H9 (cell line): Measurements from ENCODE around the gene ANKS1B. TPM values are rescaled to one million over a fixed set of nuclear protein-coding genes. Genes with fewer than 3 reads are reported as not detected.

ENCODE experiments used
- DNase-seq: peaks from one replicate; pipeline ENCODE4 v3.0.0-alpha.2; 2017
- H2AFZ ChIP-seq: one replicate; pipeline ENCODE4 v1.6.1; 2013; ENCODE audit warnings: mild to moderate bottlenecking, low read length, control low read depth, moderate library complexity
- H2AK5ac ChIP-seq: 2 replicates; pipeline ENCODE4 v1.6.1; 2013; ENCODE audit warnings: low read length, control low read depth, mixed read lengths; ENCODE audit not compliant: insufficient read length
- H2BK120ac ChIP-seq: one replicate; pipeline ENCODE4 v1.6.1; 2013; ENCODE audit warnings: low read depth, mild to moderate bottlenecking, low read length, control low read depth, inconsistent platforms; ENCODE audit not compliant: poor library complexity, severe bottlenecking
- H2BK12ac ChIP-seq: 2 replicates; pipeline ENCODE4 v1.6.1; 2013; ENCODE audit warnings: low read length, control low read depth, mixed read lengths, low read depth; ENCODE audit not compliant: insufficient read length
- H2BK15ac ChIP-seq: 2 replicates; pipeline ENCODE4 v1.6.1; 2013; ENCODE audit warnings: low read depth, low read length, control low read depth
- H2BK20ac ChIP-seq: one replicate; pipeline ENCODE4 v1.6.1; 2013; ENCODE audit warnings: low read depth, mild to moderate bottlenecking, low read length, control low read depth, inconsistent platforms; ENCODE audit not compliant: poor library complexity, severe bottlenecking
- H2BK5ac ChIP-seq: 2 replicates; pipeline ENCODE4 v1.6.1; 2013; ENCODE audit warnings: low read length, control low read depth, mixed read lengths; ENCODE audit not compliant: insufficient read length
- H3K14ac ChIP-seq: 2 replicates; pipeline ENCODE4 v1.6.1; 2013; ENCODE audit warnings: low read length, control low read depth; ENCODE audit not compliant: insufficient read depth
- H3K18ac ChIP-seq: 2 replicates; pipeline ENCODE4 v1.6.1; 2013; ENCODE audit warnings: low read depth, mild to moderate bottlenecking, mixed read lengths, low read length, control low read depth; ENCODE audit not compliant: insufficient read length
- H3K23ac ChIP-seq: 2 replicates; pipeline ENCODE4 v1.6.1; 2013; ENCODE audit warnings: low read length, control low read depth, mixed read lengths, low read depth; ENCODE audit not compliant: insufficient read length
- H3K23me2 ChIP-seq: 2 replicates; pipeline ENCODE4 v1.6.1; 2013; ENCODE audit warnings: low read depth, mild to moderate bottlenecking, mixed read lengths, low read length, control low read depth; ENCODE audit not compliant: insufficient read length, poor library complexity, severe bottlenecking
- H3K27ac ChIP-seq: 2 replicates; pipeline ENCODE4 v1.5.1; 2013; ENCODE audit warnings: low read length, control low read depth, mixed read lengths, low read depth; ENCODE audit not compliant: insufficient read length
- H3K27me3 ChIP-seq: 2 replicates; pipeline ENCODE4 v1.6.1; 2013; ENCODE audit warnings: low read length, control low read depth, inconsistent platforms; ENCODE audit not compliant: insufficient read depth
- H3K4ac ChIP-seq: 2 replicates; pipeline ENCODE4 v1.6.1; 2013; ENCODE audit warnings: low read depth, mild to moderate bottlenecking, control low read depth, inconsistent platforms, low read length, moderate library complexity
- H3K4me1 ChIP-seq: 2 replicates; pipeline ENCODE4 v1.6.1; 2013; ENCODE audit warnings: low read length, control low read depth, inconsistent platforms; ENCODE audit not compliant: insufficient read depth
- H3K4me2 ChIP-seq: 2 replicates; pipeline ENCODE4 v1.6.1; 2013; ENCODE audit warnings: low read length, control low read depth, mixed read lengths; ENCODE audit not compliant: insufficient read length, insufficient read depth
- H3K56ac ChIP-seq: 2 replicates; pipeline ENCODE4 v1.6.1; 2013; ENCODE audit warnings: low read depth, mild to moderate bottlenecking, mixed read lengths, low read length, control low read depth; ENCODE audit not compliant: insufficient read length
- H3K79me1 ChIP-seq: 2 replicates; pipeline ENCODE4 v1.6.1; 2013; ENCODE audit warnings: low read depth, mild to moderate bottlenecking, moderate library complexity, low read length, control low read depth, inconsistent platforms; ENCODE audit not compliant: insufficient read depth, poor library complexity, severe bottlenecking
- H3K79me2 ChIP-seq: 2 replicates; pipeline ENCODE4 v1.6.1; 2013; ENCODE audit warnings: low read length, control low read depth, inconsistent platforms; ENCODE audit not compliant: insufficient read depth
- H3K9ac ChIP-seq: 2 replicates; pipeline ENCODE4 v1.6.1; 2013; ENCODE audit warnings: low read length, control low read depth, mixed read lengths; ENCODE audit not compliant: insufficient read length; ENCODE audit errors: extremely low read depth
- H3K9me3 ChIP-seq: one replicate; pipeline ENCODE4 v1.6.1; 2013; ENCODE audit warnings: low read depth, low read length, inconsistent platforms; ENCODE audit not compliant: control insufficient read depth
- H3T11ph ChIP-seq: one replicate; pipeline ENCODE4 v1.6.1; 2013; ENCODE audit warnings: mild to moderate bottlenecking, low read length, control low read depth, inconsistent platforms
- H4K20me1 ChIP-seq: one replicate; pipeline ENCODE4 v1.6.1; 2013; ENCODE audit not compliant: control insufficient read depth, insufficient read length, insufficient read depth
- H4K5ac ChIP-seq: 2 replicates; pipeline ENCODE4 v1.6.1; 2013; ENCODE audit warnings: low read depth, mild to moderate bottlenecking, mixed read lengths, low read length, control low read depth; ENCODE audit not compliant: insufficient read length
- H4K8ac ChIP-seq: replicated peaks from 2 replicates; pipeline ENCODE4 v1.6.1; 2013; ENCODE audit warnings: low read length, control low read depth, mixed read lengths, low read depth; ENCODE audit not compliant: insufficient read length
- H4K91ac ChIP-seq: 2 replicates; pipeline ENCODE4 v1.6.1; 2013; ENCODE audit warnings: low read depth, mild to moderate bottlenecking, moderate library complexity, mixed read lengths, low read length, control low read depth; ENCODE audit not compliant: insufficient read length
- H3K27ac Mint-ChIP-seq, 3 experiments: 2 replicates in 2 of 3; 3 replicates in 1 of 3; pipeline ENCODE4 v1.8.0; 2020 to 2021; ENCODE audit warnings: mixed read lengths in 3 of 3, mild to moderate bottlenecking in 1 of 3, moderate library complexity in 1 of 3
- H3K27me3 Mint-ChIP-seq: 2 replicates; pipeline ENCODE4 v1.8.0; 2021; ENCODE audit warnings: low read depth, mild to moderate bottlenecking, moderate library complexity, mixed read lengths
- H3K36me3 Mint-ChIP-seq, 3 experiments: 2 replicates in 2 of 3; 3 replicates in 1 of 3; pipeline ENCODE4 v1.8.0; 2020 to 2021; ENCODE audit warnings: low read depth in 3 of 3, mixed read lengths in 3 of 3; ENCODE audit not compliant: insufficient read depth in 1 of 3
- H3K4me1 Mint-ChIP-seq, 2 experiments: 2 replicates each; pipeline ENCODE4 v1.8.0; 2020; ENCODE audit warnings: mixed read lengths in 2 of 2
- H3K4me3 Mint-ChIP-seq, 2 experiments: 2 replicates in 1 of 2; 3 replicates in 1 of 2; pipeline ENCODE4 v1.8.0; 2020 to 2021; ENCODE audit warnings: mild to moderate bottlenecking in 2 of 2, mixed read lengths in 2 of 2, moderate library complexity in 1 of 2
- H3K9me3 Mint-ChIP-seq, 2 experiments: 2 replicates in 1 of 2; 3 replicates in 1 of 2; pipeline ENCODE4 v1.8.0; 2020; ENCODE audit warnings: mild to moderate bottlenecking in 2 of 2, mixed read lengths in 2 of 2, moderate library complexity in 1 of 2
- WGBS: extraction: QIAGEN DNeasy Blood & Tissue Kit; methylation state at CpG from one replicate; pipeline ENCODE4 v1.1.7; 2013; ENCODE audit warnings: missing lambda C conversion rate, low lambda C conversion rate, mixed read lengths; ENCODE audit not compliant: insufficient read length; ENCODE audit errors: extremely low coverage; 5-methylcytosine and 5-hydroxymethylcytosine counted together
- total RNA-seq: library from RNA; stranded (reverse); gene quantifications from 2 replicates; pipeline ENCODE4 v1.2.1, GENCODE V29; 2021
- TF ChIP-seq, protein P1 (sequence below): fragments of 200-600 bp; sonication (generic); conservative IDR thresholded peaks from 3 replicates; pipeline ENCODE4 v1.8.0; 2021; ENCODE audit warnings: antibody characterized with exemption, mild to moderate bottlenecking

The ANKS1B gene
- total RNA-seq, 1 experiment from 2014 or later = 4.1 TPM

GRCh38 chr12:99957866-99958466, 26.8 kb downstream of the ANKS1B start:
- TF ChIP-seq, protein P1, sequence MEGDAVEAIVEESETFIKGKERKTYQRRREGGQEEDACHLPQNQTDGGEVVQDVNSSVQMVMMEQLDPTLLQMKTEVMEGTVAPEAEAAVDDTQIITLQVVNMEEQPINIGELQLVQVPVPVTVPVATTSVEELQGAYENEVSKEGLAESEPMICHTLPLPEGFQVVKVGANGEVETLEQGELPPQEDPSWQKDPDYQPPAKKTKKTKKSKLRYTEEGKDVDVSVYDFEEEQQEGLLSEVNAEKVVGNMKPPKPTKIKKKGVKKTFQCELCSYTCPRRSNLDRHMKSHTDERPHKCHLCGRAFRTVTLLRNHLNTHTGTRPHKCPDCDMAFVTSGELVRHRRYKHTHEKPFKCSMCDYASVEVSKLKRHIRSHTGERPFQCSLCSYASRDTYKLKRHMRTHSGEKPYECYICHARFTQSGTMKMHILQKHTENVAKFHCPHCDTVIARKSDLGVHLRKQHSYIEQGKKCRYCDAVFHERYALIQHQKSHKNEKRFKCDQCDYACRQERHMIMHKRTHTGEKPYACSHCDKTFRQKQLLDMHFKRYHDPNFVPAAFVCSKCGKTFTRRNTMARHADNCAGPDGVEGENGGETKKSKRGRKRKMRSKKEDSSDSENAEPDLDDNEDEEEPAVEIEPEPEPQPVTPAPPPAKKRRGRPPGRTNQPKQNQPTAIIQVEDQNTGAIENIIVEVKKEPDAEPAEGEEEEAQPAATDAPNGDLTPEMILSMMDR = no peak
- H3K27me3 Mint-ChIP-seq = no peaks in the 10 kb centered on the region
- Histone ChIP-seq H3K27ac (no peak overlapping the region), H3K14ac (no peak overlapping the region), H3K23ac (no peak overlapping the region), H2BK120ac (no peak overlapping the region), H3K23me2 (no peaks in the 10 kb centered on the region), H4K8ac (no peak overlapping the region), H2BK12ac (no peak overlapping the region), H2BK20ac (no peak overlapping the region), H3K56ac (no peak overlapping the region), H4K5ac (no peak overlapping the region), H3K79me1 (no peaks in the 10 kb centered on the region), H3K4ac (no peak overlapping the region), H2AFZ (no peak overlapping the region), H2AK5ac (no peak overlapping the region), H3K9ac (no peak overlapping the region), H3K4me2 (no peak overlapping the region), H3K9me3 (no peaks in the 10 kb centered on the region), H3K18ac (no peak overlapping the region), H3K4me1 (no peaks in the 10 kb centered on the region), H3K27me3 (no peaks in the 10 kb centered on the region), H4K20me1 (no peaks in the 10 kb centered on the region), H2BK15ac (no peak overlapping the region), H4K91ac (no peak overlapping the region), H3T11ph (no peak overlapping the region), H2BK5ac (no peak overlapping the region), H3K79me2 (no peaks in the 10 kb centered on the region)
- H3K9me3 Mint-ChIP-seq = no peaks in the 10 kb centered on the region
- no peak overlapping the region for H3K27ac Mint-ChIP-seq
- H3K4me1 Mint-ChIP-seq = peaks cover 3 to 4% of the 10 kb centered on the region in 2 experiments; a peak in 3 of 4 replicates
- no peak overlapping the region for H3K4me3 Mint-ChIP-seq
- no peaks in the 10 kb centered on the region for H3K36me3 Mint-ChIP-seq
- DNase-seq = no peak
- WGBS = no CpG with 5 or more reads among the region's 4 CpGs
